IPS-20b (cell line): Measurements from ENCODE around the gene EPG5.
"Not testable (repeated sequence)": the region's sequence is repeated elsewhere in the genome, so short reads cannot be mapped to it uniquely, and the experiment has no call there.

ENCODE experiments used
- H3K27ac ChIP-seq: one replicate; pipeline ENCODE4 v1.5.1; 2013; ENCODE audit warnings: low read length
- H3K27me3 ChIP-seq: 2 replicates; pipeline ENCODE4 v1.6.1; 2013; ENCODE audit warnings: mild to moderate bottlenecking, low read length, inconsistent platforms; ENCODE audit not compliant: insufficient read depth
- H3K36me3 ChIP-seq: 2 replicates; pipeline ENCODE4 v1.6.1; 2013; ENCODE audit warnings: low read depth, mild to moderate bottlenecking, inconsistent platforms, low read length, moderate library complexity; ENCODE audit not compliant: insufficient read depth
- H3K4me1 ChIP-seq: 2 replicates; pipeline ENCODE4 v1.6.1; 2013; ENCODE audit warnings: mild to moderate bottlenecking, control low read depth, inconsistent platforms, low read length, moderate library complexity; ENCODE audit not compliant: insufficient read depth
- H3K4me3 ChIP-seq: 2 replicates; pipeline ENCODE4 v1.5.1; 2013; ENCODE audit warnings: mild to moderate bottlenecking, low read length, inconsistent platforms
- H3K9ac ChIP-seq: 2 replicates; pipeline ENCODE4 v1.6.1; 2013; ENCODE audit warnings: low read depth, mild to moderate bottlenecking, inconsistent platforms, low read length, moderate library complexity
- H3K9me3 ChIP-seq: 2 replicates; pipeline ENCODE4 v1.6.1; 2013; ENCODE audit warnings: mild to moderate bottlenecking, low read depth, low read length, inconsistent platforms; ENCODE audit not compliant: insufficient read depth

EPG5 gene

DNA sequence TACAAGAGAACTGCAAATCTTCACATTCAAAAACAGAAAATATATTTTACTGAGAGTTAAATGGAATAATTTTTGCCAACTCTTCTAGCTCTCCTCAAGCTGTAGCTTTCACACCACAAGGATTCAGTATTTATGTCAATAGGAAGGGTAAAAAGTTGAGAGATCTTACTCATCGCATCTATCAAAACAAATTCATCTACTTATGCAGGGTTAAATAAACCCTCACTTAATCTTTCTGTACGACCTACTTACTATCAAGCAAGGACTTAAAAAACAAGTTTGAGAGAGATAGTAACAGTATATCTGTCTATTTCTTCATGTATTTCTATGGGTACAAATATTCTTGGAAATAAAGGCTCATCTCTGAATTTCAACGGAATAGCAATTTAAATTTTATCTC is 106.2 kb downstream of the EPG5 start:
- H3K9ac ChIP-seq = no peak overlapping the region
- H3K4me1 ChIP-seq = no peaks in the 10 kb centered on the region
- H3K36me3 ChIP-seq = peaks cover 64% of the 10 kb centered on the region
- H3K4me3 ChIP-seq = no peak overlapping the region
- no peaks in the 10 kb centered on the region for H3K27me3 ChIP-seq
- no peaks in the 10 kb centered on the region for H3K9me3 ChIP-seq
- H3K27ac ChIP-seq = no peak overlapping the region

- H3K9ac ChIP-seq = no peak overlapping the region
- H3K4me1 ChIP-seq = no peaks in the 10 kb centered on the region
- H3K4me3 ChIP-seq = no peak overlapping the region
- H3K27me3 ChIP-seq = no peaks in the 10 kb centered on the region
- no peak overlapping the region for H3K27ac ChIP-seq
- peaks cover 66% of the 10 kb centered on the region for H3K36me3 ChIP-seq
- H3K9me3 ChIP-seq = no peaks in the 10 kb centered on the region
Observed at GRCh38 chr18:45860492-45860891, 106.6 kb downstream of the EPG5 start.

DNA sequence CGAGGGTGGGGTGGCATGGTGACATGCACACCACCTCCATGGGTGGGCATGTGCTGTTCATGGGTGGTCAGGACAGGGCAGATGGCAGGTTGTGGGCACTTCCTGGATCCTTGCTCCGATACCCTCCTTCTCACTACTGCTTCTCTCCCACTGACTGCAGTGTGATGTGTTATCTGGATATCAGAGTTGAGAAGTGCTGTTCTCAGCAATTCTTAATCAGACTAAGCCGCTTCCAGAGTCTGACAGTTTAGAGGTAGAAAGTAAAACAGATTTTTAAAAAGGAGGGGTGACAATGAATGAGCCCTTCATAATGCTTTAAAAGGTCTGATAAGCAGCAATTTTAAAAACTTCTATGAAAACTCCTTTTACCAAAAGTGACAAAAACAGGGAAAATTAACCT is 107.8 kb downstream of the EPG5 start:
- no peak overlapping the region for H3K27ac ChIP-seq
- H3K36me3 ChIP-seq = peaks cover 62% of the 10 kb centered on the region
- no peaks in the 10 kb centered on the region for H3K4me1 ChIP-seq

GRCh38 chr18:45856531-45856930 is 110.6 kb downstream of the EPG5 start:
- no peak overlapping the region for H3K9ac ChIP-seq

More for the DNA sequence above, 107.8 kb downstream of the EPG5 start:
- H3K27me3 ChIP-seq = no peaks in the 10 kb centered on the region
- H3K4me3 ChIP-seq = no peak overlapping the region
- H3K9ac ChIP-seq = no peak overlapping the region
- H3K9me3 ChIP-seq = no peaks in the 10 kb centered on the region

DNA sequence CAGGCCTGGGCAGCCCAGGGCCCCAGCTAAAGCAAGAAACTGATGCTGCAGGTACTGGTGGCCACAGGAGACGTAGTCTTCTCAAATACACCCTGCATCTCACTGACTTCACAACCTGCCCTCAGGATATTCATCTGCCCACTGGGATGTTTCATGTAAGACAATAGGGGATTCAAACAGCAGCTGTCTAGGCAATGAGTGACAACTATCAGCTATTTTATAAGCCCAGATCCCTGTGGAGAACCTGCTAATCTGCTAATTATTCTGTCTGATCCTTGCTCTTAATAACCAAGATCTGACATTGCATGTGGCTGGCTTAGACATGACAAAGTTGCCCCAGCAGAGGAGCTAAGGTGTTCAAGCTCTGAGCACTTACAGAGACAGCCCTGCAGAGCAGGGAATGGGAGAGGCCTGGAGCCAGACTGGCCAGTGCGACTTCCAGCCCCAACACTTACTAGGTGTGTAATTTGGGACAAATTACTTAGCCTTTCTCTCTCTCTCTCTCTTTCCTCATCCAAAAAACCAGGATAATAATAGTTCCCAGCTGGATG is 113.0 kb downstream of the EPG5 start:
- no peak overlapping the region for H3K9ac ChIP-seq
- no peak overlapping the region for H3K4me3 ChIP-seq
- no peak overlapping the region for H3K27ac ChIP-seq
- H3K36me3 ChIP-seq = peaks cover 68% of the 10 kb centered on the region
- no peaks in the 10 kb centered on the region for H3K27me3 ChIP-seq
- H3K9me3 ChIP-seq = no peaks in the 10 kb centered on the region
- no peaks in the 10 kb centered on the region for H3K4me1 ChIP-seq

More at GRCh38 chr18:45856531-45856930, 110.6 kb downstream of the EPG5 start:
- no peaks in the 10 kb centered on the region for H3K4me1 ChIP-seq
- no peak overlapping the region for H3K4me3 ChIP-seq
- no peaks in the 10 kb centered on the region for H3K9me3 ChIP-seq
- peaks cover 71% of the 10 kb centered on the region for H3K36me3 ChIP-seq
- no peaks in the 10 kb centered on the region for H3K27me3 ChIP-seq
- no peak overlapping the region for H3K27ac ChIP-seq

GRCh38 chr18:45852631-45853030 is 114.5 kb downstream of the EPG5 start:
- no peak overlapping the region for H3K4me3 ChIP-seq
- H3K27me3 ChIP-seq = no peaks in the 10 kb centered on the region
- H3K36me3 ChIP-seq = peaks cover 53% of the 10 kb centered on the region
- H3K9ac ChIP-seq = no peak overlapping the region
- H3K4me1 ChIP-seq = no peaks in the 10 kb centered on the region
- H3K27ac ChIP-seq = no peak overlapping the region
- H3K9me3 ChIP-seq = no peaks in the 10 kb centered on the region

DNA sequence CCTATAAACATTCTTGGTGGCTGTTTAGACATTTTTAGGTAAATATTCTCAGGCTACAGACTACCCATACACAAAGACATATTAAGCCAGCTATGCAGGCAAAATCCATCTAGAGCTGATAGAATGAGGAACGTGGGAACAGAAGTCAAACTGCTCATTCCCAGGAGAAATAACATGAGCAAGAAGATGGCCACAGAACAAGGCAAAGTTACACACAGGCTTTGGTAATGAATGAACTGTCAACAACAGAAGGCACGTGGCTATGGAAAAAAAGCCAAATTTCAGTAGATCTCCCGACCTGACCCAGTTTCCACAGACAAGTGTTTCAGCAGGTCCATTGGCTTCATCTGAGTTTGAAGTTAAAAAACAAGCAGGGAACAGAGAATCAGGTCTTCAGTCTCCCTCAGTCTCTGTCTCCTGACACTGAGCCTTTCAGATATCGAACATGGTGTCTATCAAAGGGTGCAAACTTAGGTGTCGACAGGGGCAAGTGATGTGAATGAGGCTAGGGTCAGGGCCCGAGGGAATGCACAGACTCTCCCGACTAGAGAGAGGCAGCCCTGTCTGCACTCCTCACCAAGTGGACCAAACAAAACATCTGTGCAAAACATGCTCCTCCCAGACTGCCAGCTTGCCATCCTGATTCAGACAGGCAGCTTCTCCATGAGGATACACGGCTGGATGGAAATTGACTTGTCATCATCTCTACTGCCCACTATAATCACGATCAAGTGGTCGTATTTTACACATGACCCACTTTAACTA is 115.8 kb downstream of the EPG5 start:
- Histone ChIP-seq H3K9ac (no peak overlapping the region), H3K36me3 (peaks cover 45% of the 10 kb centered on the region), H3K4me1 (no peaks in the 10 kb centered on the region), H3K4me3 (no peak overlapping the region), H3K9me3 (no peaks in the 10 kb centered on the region), H3K27me3 (no peaks in the 10 kb centered on the region), H3K27ac (no peak overlapping the region)

DNA sequence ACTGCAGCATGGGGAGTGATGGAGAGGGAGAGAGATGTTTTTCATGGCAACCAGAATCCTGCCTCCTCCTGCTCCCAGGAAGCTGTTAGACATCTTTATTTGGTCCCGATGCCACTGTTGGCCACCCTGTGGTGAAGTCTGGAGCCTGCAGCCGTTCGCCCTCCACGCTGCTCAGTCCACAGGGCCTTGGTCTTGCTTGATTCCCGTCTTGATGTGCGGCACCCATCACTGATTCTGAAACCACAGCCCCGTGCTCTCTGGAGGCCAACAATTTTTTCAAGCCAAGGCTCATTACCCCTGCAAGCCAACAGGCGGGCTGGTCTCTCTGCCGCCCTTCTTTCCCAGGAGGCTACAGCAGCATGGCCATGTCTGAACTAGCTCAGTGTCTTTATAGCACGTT is 117.1 kb downstream of the EPG5 start:
- H3K4me1 ChIP-seq = no peaks in the 10 kb centered on the region
- no peak overlapping the region for H3K9ac ChIP-seq
- H3K27ac ChIP-seq = no peak overlapping the region
- peaks cover 32% of the 10 kb centered on the region for H3K36me3 ChIP-seq
- no peaks in the 10 kb centered on the region for H3K9me3 ChIP-seq
- H3K4me3 ChIP-seq = no peak overlapping the region
- H3K27me3 ChIP-seq = no peaks in the 10 kb centered on the region

DNA sequence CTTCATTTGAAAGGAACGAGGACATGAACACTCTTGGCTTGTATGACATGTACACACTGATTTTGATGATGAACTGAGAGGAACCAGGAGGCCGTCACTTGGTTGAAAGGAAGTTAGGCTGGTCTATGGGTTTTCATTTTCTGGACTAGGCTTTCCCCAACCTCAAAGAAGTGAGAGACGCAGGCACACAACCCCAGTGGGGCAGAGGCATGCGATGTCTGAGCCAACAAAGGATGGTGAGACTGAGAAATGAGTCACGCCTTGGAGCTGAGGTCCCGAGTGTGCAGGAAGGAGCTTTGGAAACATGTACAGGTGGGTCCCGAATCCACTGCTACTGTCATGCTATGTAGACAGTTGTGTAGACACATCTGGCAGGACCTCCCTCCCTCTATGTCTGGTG is 117.6 kb downstream of the EPG5 start:
- Histone ChIP-seq H3K4me1 (no peaks in the 10 kb centered on the region), H3K9me3 (no peaks in the 10 kb centered on the region), H3K36me3 (peaks cover 29% of the 10 kb centered on the region), H3K27me3 (no peaks in the 10 kb centered on the region), H3K9ac (no peak overlapping the region), H3K27ac (no peak overlapping the region), H3K4me3 (no peak overlapping the region)

DNA sequence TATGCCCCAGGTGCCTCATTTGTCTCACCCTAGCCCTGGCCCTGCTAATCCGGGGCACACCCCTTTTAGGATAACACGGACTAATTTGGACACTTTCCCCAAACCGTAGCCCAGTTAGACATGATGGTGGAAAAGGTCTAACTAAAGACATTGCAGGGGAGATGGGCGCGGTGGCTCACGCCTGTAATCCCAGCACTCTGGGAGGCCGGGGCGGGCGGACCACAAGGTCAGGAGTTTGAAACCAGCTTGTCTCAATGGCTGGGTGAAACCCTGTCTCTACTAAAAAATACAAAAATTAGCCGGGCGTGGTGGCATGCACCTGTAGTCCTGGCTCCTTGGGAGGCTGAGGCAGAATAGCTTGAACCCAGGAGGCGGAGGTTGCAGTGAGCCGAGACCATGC is 118.5 kb downstream of the EPG5 start:
- peaks cover 29% of the 10 kb centered on the region for H3K36me3 ChIP-seq
- H3K9ac ChIP-seq, H3K4me3 ChIP-seq, H3K9me3 ChIP-seq, H3K27me3 ChIP-seq, H3K4me1 ChIP-seq, H3K27ac ChIP-seq: not testable (repeated sequence)

GRCh38 chr18:45847119-45847518 is 120.0 kb downstream of the EPG5 start:
- Histone ChIP-seq H3K4me3 (no peak overlapping the region), H3K4me1 (no peaks in the 10 kb centered on the region), H3K9ac (no peak overlapping the region), H3K27ac (no peak overlapping the region), H3K36me3 (peaks cover 16% of the 10 kb centered on the region), H3K9me3 (no peaks in the 10 kb centered on the region), H3K27me3 (no peaks in the 10 kb centered on the region)

DNA sequence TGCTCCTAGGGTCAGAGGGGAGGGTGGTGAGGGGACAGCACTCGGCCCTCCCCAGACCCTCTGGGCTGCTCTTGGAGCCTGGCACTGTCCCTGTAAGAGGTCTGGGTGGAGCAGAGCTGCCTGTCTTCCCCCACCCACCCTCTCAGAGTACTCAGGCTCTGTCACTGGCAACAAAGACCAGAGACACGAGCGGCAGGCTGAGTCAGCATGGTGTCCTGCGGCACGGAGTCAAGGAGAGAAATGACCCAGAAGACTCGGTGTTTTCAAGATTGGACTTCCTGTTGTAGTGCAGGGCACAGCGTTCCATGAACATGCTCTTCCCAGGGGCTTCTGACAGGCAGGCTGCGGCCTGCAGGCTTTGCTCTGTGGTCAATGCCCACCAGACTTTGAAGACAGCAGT is 121.7 kb downstream of the EPG5 start:
- Histone ChIP-seq H3K27ac (no peak overlapping the region), H3K27me3 (no peaks in the 10 kb centered on the region; the same call in 1 of the 2 replicates), H3K4me1 (no peaks in the 10 kb centered on the region), H3K4me3 (no peak overlapping the region), H3K36me3 (peaks cover 7% of the 10 kb centered on the region), H3K9ac (no peak overlapping the region), H3K9me3 (no peaks in the 10 kb centered on the region)
